Panc1 (cell line): ENCODE measurements around the gene PDLIM3. TPM values are rescaled to one million over a fixed set of nuclear protein-coding genes. Genes with fewer than 3 reads are reported as not detected.
"Not testable (repeated sequence)": the region's sequence is repeated elsewhere in the genome, so short reads cannot be mapped to it uniquely, and the experiment has no call there.

Experiments used
- ATAC-seq: fragments of 200-7000 bp; cut with Tn5 transposase; 2 replicates; pipeline ENCODE4 v1.9.1; 2020; ENCODE audit warnings: mild to moderate bottlenecking, moderate library complexity
- BruUV-seq: library from RNA; stranded (reverse); fragments of 400-500 nt; replicated peaks from 2 replicates; lab custom pipeline; 2021; lab: Mats Ljungman, UMichigan
- CTCF ChIA-PET: fragments of 300-600 bp; sonication (Branson Sonifier 250); formaldehyde crosslinking; loops from one replicate; lab custom pipeline; 2022; ENCODE audit warnings: antibody characterized with exemption; lab: Charles Lee
- POLR2A ChIA-PET: fragments of 300-600 bp; sonication (Branson Sonifier 250); formaldehyde crosslinking; loops from one replicate; lab custom pipeline; 2022; ENCODE audit warnings: antibody characterized with exemption; lab: Charles Lee
- DNase-seq: peaks from one replicate; pipeline ENCODE4 v3.0.0-alpha.2; 2010; ENCODE audit warnings: low read depth, low spot score
- H3K27ac ChIP-seq: 2 replicates; pipeline ENCODE4 v1.5.1; 2011; ENCODE audit warnings: mild to moderate bottlenecking, low read length, inconsistent platforms
- H3K27me3 ChIP-seq: fragments of 200-500 bp; sonication (Bioruptor generic); 2 replicates; pipeline ENCODE4 v1.6.0; 2014; ENCODE audit warnings: low read length, inconsistent platforms; ENCODE audit not compliant: control insufficient read depth, insufficient read depth
- H3K36me3 ChIP-seq: fragments of 200-500 bp; sonication (Bioruptor generic); 2 replicates; pipeline ENCODE4 v1.5.1; 2014; ENCODE audit warnings: inconsistent platforms, mild to moderate bottlenecking, low read length, moderate library complexity; ENCODE audit not compliant: control insufficient read depth, insufficient read depth
- H3K4me1 ChIP-seq: 2 replicates; pipeline ENCODE4 v1.5.1; 2011; ENCODE audit warnings: inconsistent platforms, mild to moderate bottlenecking, low read length, moderate library complexity; ENCODE audit not compliant: control insufficient read depth, insufficient read depth
- H3K4me3 ChIP-seq, 2 experiments: 2 replicates each; pipeline ENCODE4 v1.5.1; 2011 to 2012; ENCODE audit warnings: low read depth in 2 of 2, low read length in 2 of 2, mild to moderate bottlenecking in 2 of 2, inconsistent platforms in 1 of 2, moderate library complexity in 1 of 2
- H3K9me3 ChIP-seq: fragments of 200-500 bp; sonication (Bioruptor generic); 2 replicates; pipeline ENCODE4 v1.5.1; 2014; ENCODE audit warnings: low read depth, mild to moderate bottlenecking, inconsistent platforms, low read length, moderate library complexity; ENCODE audit not compliant: control insufficient read depth, insufficient read depth
- CTCF ChIP-seq: fragments of 450-650 bp; IDR thresholded peaks from 2 replicates; pipeline ENCODE4 v1.5.1; 2017; ENCODE audit warnings: mild to moderate bottlenecking
- POLR2AphosphoS5 ChIP-seq: IDR thresholded peaks from 2 replicates; pipeline ENCODE4 v1.6.1; 2012; ENCODE audit warnings: mild to moderate bottlenecking, low read depth, low read length, moderate library complexity
- SIN3A ChIP-seq: IDR thresholded peaks from 2 replicates; pipeline ENCODE4 v1.6.1; 2012; ENCODE audit warnings: low read depth, mild to moderate bottlenecking, low read length, moderate library complexity, borderline replicate concordance; ENCODE audit not compliant: insufficient read depth
- TCF7L2 ChIP-seq: IDR thresholded peaks from 2 replicates; pipeline ENCODE4 v1.6.1; 2011; ENCODE audit warnings: mild to moderate bottlenecking, low read depth, low read length, inconsistent platforms
- in situ Hi-C: cut with HindIII; loops from 2 replicates; pipeline ENCODE4 v1.10.0; 2016; ENCODE audit warnings: low sequenced_read_pairs, low pct_unique_long_range_greater_than_20kb
- intact Hi-C: fragments of 100-400 bp; cut with micrococcal nuclease; formaldehyde crosslinking; loops from one replicate; pipeline ENCODE4 v1.10.0; 2022; ENCODE audit not compliant: unreplicated experiment
- total RNA-seq: library from RNA; stranded (reverse); gene quantifications from one replicate; pipeline ENCODE4 v1.2.1, GENCODE V29; 2021; ENCODE audit not compliant: unreplicated experiment
- TF ChIP-seq, protein P1 (sequence below), 2 experiments: IDR thresholded peaks; 2 replicates each; pipeline ENCODE4 v1.6.1; 2011 to 2012; ENCODE audit warnings: low read depth in 2 of 2, control low read depth in 1 of 2, low read length in 1 of 2, mild to moderate bottlenecking in 1 of 2, moderate library complexity in 1 of 2; ENCODE audit not compliant: insufficient read depth in 1 of 2

The PDLIM3 gene
- total RNA-seq, 1 experiment from 2014 or later: 0.10 TPM

DNA sequence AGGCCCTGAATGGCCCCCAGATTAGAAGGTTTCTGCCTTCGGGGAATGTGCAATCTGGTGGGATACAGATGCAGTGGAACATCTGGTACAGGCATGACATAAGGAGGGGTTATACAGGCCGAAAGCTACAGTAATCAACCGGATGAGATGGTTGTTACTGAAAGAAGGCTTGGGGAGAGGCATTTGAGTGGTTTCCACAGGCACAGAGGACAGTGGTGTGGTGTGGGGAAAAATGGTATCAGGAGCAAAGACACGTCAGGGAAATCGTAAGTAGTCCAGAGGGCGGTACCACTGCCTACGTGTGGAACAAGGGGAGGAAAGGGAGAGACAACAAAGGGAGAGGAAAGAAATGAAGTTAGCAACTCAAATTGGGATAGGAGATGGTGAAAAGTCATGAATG lies 3.0 kb downstream of the PDLIM3 start:
- no TSS peak for BruUV-seq
- Histone ChIP-seq H3K27me3 (peaks cover 29% of the 10 kb centered on the region), H3K27ac (no peak overlapping the region), H3K36me3 (no peaks in the 10 kb centered on the region; the same call in 1 of the 2 replicates), H3K4me3 (no peak overlapping the region), H3K9me3 (no peaks in the 10 kb centered on the region), H3K4me1 (peaks cover 2% of the 10 kb centered on the region; the same call in 1 of the 2 replicates)
- ChIA-PET CTCF (no interaction called here), POLR2A (no interaction called here)
- ATAC-seq (no peak), DNase-seq (no peak)
- in situ Hi-C loops: no loop called here
- TF ChIP-seq, protein P1, sequence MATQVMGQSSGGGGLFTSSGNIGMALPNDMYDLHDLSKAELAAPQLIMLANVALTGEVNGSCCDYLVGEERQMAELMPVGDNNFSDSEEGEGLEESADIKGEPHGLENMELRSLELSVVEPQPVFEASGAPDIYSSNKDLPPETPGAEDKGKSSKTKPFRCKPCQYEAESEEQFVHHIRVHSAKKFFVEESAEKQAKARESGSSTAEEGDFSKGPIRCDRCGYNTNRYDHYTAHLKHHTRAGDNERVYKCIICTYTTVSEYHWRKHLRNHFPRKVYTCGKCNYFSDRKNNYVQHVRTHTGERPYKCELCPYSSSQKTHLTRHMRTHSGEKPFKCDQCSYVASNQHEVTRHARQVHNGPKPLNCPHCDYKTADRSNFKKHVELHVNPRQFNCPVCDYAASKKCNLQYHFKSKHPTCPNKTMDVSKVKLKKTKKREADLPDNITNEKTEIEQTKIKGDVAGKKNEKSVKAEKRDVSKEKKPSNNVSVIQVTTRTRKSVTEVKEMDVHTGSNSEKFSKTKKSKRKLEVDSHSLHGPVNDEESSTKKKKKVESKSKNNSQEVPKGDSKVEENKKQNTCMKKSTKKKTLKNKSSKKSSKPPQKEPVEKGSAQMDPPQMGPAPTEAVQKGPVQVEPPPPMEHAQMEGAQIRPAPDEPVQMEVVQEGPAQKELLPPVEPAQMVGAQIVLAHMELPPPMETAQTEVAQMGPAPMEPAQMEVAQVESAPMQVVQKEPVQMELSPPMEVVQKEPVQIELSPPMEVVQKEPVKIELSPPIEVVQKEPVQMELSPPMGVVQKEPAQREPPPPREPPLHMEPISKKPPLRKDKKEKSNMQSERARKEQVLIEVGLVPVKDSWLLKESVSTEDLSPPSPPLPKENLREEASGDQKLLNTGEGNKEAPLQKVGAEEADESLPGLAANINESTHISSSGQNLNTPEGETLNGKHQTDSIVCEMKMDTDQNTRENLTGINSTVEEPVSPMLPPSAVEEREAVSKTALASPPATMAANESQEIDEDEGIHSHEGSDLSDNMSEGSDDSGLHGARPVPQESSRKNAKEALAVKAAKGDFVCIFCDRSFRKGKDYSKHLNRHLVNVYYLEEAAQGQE (IDR thresholded peaks at IDR 0.05; ENCODE audit: insufficient read depth in 1 of 2, low read depth in 2 of 2, low read length in 1 of 2): no peak
- TF ChIP-seq SIN3A (no peak), CTCF (no peak), TCF7L2 (no peak), POLR2AphosphoS5 (no peak)
- intact Hi-C loops: no loop called here

- BruUV-seq, H3K4me1 ChIP-seq, H3K4me3 ChIP-seq, in situ Hi-C loops, DNase-seq, CTCF ChIA-PET, H3K9me3 ChIP-seq, intact Hi-C loops, H3K27ac ChIP-seq, POLR2A ChIA-PET, H3K36me3 ChIP-seq, ATAC-seq: not testable (repeated sequence)
- H3K27me3 ChIP-seq: peaks cover 27% of the 10 kb centered on the region
Observed at GRCh38 chr4:185531654-185532053, 3.7 kb downstream of the PDLIM3 start.

- Histone ChIP-seq H3K27me3 (peaks cover 23% of the 10 kb centered on the region), H3K4me3 (no peak overlapping the region), H3K36me3 (no peaks in the 10 kb centered on the region; the same call in 1 of the 2 replicates), H3K4me1 (no peaks in the 10 kb centered on the region), H3K9me3 (0 out of 2 replicates have a peak, but pooled peaks cover 2% of the 10 kb centered on the region), H3K27ac (no peak overlapping the region)
- TF ChIP-seq, protein P1 (IDR thresholded peaks at IDR 0.05; ENCODE audit: insufficient read depth in 1 of 2, low read depth in 2 of 2, low read length in 1 of 2): no peak
- TF ChIP-seq CTCF: no peak
- ChIA-PET CTCF (no interaction called here), POLR2A (no interaction called here)
- in situ Hi-C loops (no loop called here), intact Hi-C loops (no loop called here)
- BruUV-seq: no TSS peak
- DNase-seq (no peak), ATAC-seq (no peak)
Observed at GRCh38 chr4:185529413-185529812, 5.9 kb downstream of the PDLIM3 start.
